HG02981 (cell line): ENCODE results near the gene DPF3.

Experiments
- ATAC-seq: cut with Tn5 transposase; IDR thresholded peaks from one replicate; pipeline ENCODE4 v1.9.1; 2021; ENCODE audit warnings: mild to moderate bottlenecking, moderate library complexity; ENCODE audit not compliant: unreplicated experiment

DPF3 gene

GRCh38 chr14:72688990-72689671, 204.8 kb downstream of the DPF3 start:
- ATAC-seq = no peak

GRCh38 chr14:72686832-72687231, 207.1 kb downstream of the DPF3 start:
- ATAC-seq = no peak

- ATAC-seq = no peak
Measured at GRCh38 chr14:72686101-72686500, 207.8 kb downstream of the DPF3 start.

GRCh38 chr14:72685456-72685855, 208.4 kb downstream of the DPF3 start:
- ATAC-seq = no peak

- ATAC-seq = no peak
Measured at GRCh38 chr14:72683787-72684186, 210.1 kb downstream of the DPF3 start.

- no peak for ATAC-seq
Measured at GRCh38 chr14:72682188-72682587, 211.7 kb downstream of the DPF3 start.

- no peak for ATAC-seq
Measured at GRCh38 chr14:72680853-72681640, 212.9 kb downstream of the DPF3 start.

- no peak for ATAC-seq
Measured at GRCh38 chr14:72679536-72680151, 214.3 kb downstream of the DPF3 start.

- ATAC-seq = no peak
Measured at GRCh38 chr14:72679141-72679535, 214.8 kb downstream of the DPF3 start.

- no peak for ATAC-seq
Measured at GRCh38 chr14:72678356-72678755, 215.5 kb downstream of the DPF3 start.

GRCh38 chr14:72677664-72678063, 216.2 kb downstream of the DPF3 start:
- ATAC-seq = no peak

- ATAC-seq = no peak
Measured at GRCh38 chr14:72675126-72675525, 218.8 kb downstream of the DPF3 start.

GRCh38 chr14:72673179-72673578, 220.7 kb downstream of the DPF3 start:
- ATAC-seq = no peak

- ATAC-seq = no peak
Measured at GRCh38 chr14:72666610-72667009, 227.3 kb downstream of the DPF3 start.

GRCh38 chr14:72665259-72665658, 228.6 kb downstream of the DPF3 start:
- no peak for ATAC-seq

- ATAC-seq = no peak
Measured at GRCh38 chr14:72664651-72665050, 229.2 kb downstream of the DPF3 start.

GRCh38 chr14:72663956-72664650, 229.8 kb downstream of the DPF3 start:
- ATAC-seq = no peak

- ATAC-seq = no peak
Measured at GRCh38 chr14:72663076-72663487, 230.8 kb downstream of the DPF3 start.

GRCh38 chr14:72662214-72662613, 231.7 kb downstream of the DPF3 start:
- ATAC-seq = no peak

GRCh38 chr14:72657214-72657921, 236.5 kb downstream of the DPF3 start:
- ATAC-seq = no peak

- ATAC-seq = no peak
Measured at GRCh38 chr14:72653026-72653425, 240.9 kb downstream of the DPF3 start.
